AG09309 (cell line): Measurements from ENCODE around the gene PCBP3.

Source experiments
- DNase-seq: peaks from one replicate; pipeline ENCODE4 v3.0.0-alpha.2; 2010; ENCODE audit warnings: low read depth
- H3K4me3 ChIP-seq: 2 replicates; pipeline ENCODE4 v1.5.1; 2011; ENCODE audit warnings: mild to moderate bottlenecking, low read depth, low read length, moderate library complexity; ENCODE audit not compliant: control insufficient read depth
- TF ChIP-seq, protein P1 (sequence below): IDR thresholded peaks from 2 replicates; pipeline ENCODE4 v1.5.1; 2011; ENCODE audit warnings: mild to moderate bottlenecking, low read depth, low read length, inconsistent platforms; ENCODE audit not compliant: insufficient read depth, control insufficient read depth; ENCODE audit errors: missing control alignments

PCBP3 gene

DNA sequence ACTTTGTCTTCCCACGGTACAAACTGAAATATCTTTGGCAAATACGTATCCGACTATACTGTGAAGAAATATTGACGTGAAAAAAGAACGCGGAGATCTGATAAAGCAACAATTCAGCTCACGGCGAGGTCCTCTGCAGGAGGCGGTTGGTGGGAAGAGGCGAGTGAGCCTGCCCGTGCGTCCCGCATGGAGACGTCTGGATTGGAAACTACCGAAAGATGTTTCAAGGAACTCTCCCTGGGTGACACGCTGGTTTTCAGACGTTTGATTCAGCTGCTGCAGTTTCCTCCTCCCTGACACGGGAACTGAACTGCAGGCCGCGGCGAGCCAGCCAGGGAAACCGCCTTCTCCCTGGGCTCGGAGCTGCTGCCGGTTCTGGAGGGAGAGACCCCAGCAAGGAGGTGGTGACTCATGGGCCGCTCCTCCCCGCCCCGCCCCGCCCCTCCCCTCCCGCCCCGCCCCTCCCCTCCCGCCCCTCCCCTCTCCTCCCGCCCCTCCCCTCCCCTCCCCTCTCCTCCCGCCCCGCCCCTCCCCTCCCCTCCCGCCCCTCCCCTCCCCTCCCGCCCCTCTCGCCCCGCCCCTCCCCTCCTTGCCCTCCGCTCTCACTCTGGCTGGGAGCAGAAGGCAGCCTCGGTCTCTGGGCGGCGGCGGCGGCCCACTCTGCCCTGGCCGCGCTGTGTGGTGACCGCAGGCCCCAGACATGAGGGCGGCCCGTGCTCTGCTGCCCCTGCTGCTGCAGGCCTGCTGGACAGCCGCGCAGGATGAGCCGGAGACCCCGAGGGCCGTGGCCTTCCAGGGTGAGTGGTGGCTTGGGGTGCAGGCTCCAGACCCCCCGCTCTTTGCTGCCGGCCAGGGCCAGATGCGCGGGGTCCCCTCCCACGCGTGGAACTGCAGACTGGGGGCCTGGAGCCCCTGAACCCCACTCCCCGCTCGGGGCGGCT lies 337.9 kb downstream of the PCBP3 start, which contains the start of gene COL6A1:
Gene COL6A1, plus strand, starts transcription at position 620 of the 941 bp plus-strand sequence. Its CDS starts 81 bp downstream, at position 701.
- H3K4me3 ChIP-seq: peak within 1 kb of the TSS; percentile 97
- TF ChIP-seq, protein P1, sequence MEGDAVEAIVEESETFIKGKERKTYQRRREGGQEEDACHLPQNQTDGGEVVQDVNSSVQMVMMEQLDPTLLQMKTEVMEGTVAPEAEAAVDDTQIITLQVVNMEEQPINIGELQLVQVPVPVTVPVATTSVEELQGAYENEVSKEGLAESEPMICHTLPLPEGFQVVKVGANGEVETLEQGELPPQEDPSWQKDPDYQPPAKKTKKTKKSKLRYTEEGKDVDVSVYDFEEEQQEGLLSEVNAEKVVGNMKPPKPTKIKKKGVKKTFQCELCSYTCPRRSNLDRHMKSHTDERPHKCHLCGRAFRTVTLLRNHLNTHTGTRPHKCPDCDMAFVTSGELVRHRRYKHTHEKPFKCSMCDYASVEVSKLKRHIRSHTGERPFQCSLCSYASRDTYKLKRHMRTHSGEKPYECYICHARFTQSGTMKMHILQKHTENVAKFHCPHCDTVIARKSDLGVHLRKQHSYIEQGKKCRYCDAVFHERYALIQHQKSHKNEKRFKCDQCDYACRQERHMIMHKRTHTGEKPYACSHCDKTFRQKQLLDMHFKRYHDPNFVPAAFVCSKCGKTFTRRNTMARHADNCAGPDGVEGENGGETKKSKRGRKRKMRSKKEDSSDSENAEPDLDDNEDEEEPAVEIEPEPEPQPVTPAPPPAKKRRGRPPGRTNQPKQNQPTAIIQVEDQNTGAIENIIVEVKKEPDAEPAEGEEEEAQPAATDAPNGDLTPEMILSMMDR: no peak
- DNase-seq: peak; percentile 75

DNA sequence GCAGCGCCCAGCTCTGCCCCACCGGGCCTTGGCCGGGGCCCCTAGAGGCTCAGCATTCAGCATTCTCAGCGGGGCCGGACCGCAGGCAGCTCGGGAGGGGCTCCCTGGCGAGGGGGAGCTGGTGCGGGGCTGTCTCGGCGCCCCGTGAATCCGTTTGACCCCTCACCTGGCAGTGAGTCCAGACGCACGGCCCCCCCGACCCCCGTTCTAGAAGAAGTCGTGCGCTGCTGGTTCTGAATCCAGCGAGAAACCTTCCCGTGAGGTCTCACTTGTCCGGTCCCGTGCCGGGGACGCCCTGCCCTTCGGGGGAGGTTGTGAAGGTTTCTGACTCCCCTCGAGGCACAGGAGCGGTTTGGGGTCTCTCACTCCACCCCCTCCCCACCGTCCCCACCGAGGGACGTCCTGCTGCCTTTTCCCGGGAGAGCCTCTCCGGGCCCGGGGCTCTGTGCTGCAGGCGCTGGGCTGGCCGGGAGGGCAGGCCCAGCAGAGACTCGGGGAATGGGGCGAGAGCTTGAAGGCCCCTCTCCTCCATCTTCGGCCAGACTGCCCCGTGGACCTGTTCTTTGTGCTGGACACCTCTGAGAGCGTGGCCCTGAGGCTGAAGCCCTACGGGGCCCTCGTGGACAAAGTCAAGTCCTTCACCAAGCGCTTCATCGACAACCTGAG lies 338.7 kb downstream of the PCBP3 start:
- DNase-seq: no peak
- peak overlapping the region; percentile 97 for H3K4me3 ChIP-seq
- TF ChIP-seq, protein P1: no peak

DNA sequence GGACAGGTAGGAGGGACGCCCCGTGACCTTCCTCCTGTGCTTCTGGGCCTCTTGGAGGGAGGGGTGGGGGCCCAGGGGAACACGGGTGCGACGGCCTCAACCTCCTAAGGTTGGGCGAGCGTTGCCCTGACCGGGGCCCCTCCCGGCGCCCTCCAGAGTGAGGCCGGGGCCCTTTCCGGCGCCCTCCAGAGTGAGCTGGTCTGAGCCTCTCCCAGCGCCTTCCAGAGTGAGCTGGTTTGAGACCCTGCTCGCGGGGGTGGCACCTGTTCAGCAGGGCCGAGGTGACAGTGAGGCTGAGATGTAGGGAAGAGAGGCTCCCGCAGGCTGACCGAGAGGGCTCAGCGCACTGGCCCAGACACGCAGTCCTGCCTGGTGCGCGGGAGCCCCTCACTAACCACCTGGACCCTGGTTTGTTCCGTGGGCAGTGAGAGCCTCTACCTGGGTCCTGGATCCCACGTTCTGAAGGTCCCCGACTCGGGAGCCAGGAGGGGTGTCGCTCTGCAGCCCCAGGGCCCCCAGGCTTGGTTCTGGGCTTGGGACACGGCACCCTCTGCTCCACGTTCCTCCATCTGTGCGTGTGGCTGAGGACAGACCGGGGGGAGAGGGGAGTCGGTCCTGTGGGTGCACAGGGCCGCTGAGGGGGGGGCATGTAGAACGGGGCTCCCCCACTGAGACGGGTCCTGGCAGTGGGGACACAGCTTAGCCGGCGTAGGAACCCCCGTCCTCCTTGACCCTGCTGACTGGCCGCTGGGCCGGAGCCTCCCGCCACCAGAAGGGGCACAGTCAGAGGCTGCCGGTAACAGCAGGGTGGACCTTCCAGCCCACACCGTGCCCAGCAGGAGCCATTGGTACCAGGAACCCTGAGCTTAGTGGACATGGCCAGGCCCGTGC lies 339.5 kb downstream of the PCBP3 start:
- DNase-seq: no peak
- peak overlapping the region; percentile 97 for H3K4me3 ChIP-seq
- TF ChIP-seq, protein P1: peak; percentile 3

DNA sequence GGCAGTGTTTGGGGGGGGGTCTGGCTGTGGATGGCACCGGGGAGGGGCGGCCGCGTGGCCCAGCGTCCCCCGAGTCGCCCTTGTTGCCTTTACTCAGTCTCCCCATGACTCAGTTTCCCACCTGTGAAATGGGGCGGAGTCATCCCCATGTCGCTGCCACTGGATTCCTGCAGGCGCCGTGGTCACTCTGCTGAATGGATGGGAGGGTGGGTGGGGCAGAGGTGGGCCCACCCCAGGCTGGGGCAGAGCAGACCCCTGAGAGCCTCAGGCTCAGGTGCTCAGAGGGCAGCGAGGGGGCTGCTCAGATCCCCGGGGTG lies 340.1 kb downstream of the PCBP3 start:
- DNase-seq: no peak
- TF ChIP-seq, protein P1: no peak
- peak overlapping the region; percentile 97 for H3K4me3 ChIP-seq

DNA sequence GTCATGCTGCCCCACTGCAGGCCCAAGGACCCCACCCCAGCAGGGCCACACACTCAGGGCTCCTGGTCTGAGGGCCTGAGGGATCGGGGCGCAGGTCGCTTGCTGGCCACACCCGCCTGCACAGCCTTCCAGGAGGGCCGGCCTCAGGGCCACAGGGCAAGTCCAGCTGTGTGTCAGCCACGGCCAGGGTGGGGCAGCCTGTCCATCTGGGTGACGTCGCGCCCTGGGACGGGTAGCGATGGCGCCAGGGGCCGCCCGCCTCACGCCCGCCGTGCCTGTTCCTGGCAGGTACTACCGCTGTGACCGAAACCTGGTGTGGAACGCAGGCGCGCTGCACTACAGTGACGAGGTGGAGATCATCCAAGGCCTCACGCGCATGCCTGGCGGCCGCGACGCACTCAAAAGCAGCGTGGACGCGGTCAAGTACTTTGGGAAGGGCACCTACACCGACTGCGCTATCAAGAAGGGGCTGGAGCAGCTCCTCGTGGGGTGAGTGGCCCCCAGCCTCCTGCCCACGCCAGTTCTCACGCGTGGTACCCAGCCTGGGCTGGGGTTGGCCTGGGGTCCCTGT lies 340.5 kb downstream of the PCBP3 start:
- TF ChIP-seq, protein P1: no peak
- DNase-seq: no peak
- H3K4me3 ChIP-seq: peak overlapping the region; percentile 97
